Karpas-422 (cell line): ENCODE data around the gene ERBB2. TPM values are rescaled to one million over a fixed set of nuclear protein-coding genes. Genes with fewer than 3 reads are reported as not detected.

Source experiments
- DNase-seq: peaks from one replicate; pipeline ENCODE4 v3.0.0-alpha.2; 2015
- H2AFZ ChIP-seq: fragments of 200-600 bp; sonication (generic); 2 replicates; pipeline ENCODE4 v1.6.1; 2014; ENCODE audit warnings: antibody characterized with exemption, low read length, mixed read lengths
- H3K27ac ChIP-seq: fragments of 200-600 bp; sonication (generic); 2 replicates; pipeline ENCODE4 v1.5.1; 2014; ENCODE audit warnings: mild to moderate bottlenecking, low read length, moderate library complexity
- H3K27me3 ChIP-seq: fragments of 200-600 bp; sonication (generic); 2 replicates; pipeline ENCODE4 v1.6.1; 2014; ENCODE audit warnings: low read length, mixed read lengths
- H3K36me3 ChIP-seq: fragments of 200-600 bp; sonication (generic); 2 replicates; pipeline ENCODE4 v1.6.1; 2014; ENCODE audit warnings: low read length, mixed read lengths; ENCODE audit not compliant: insufficient read depth
- H3K4me1 ChIP-seq: fragments of 200-600 bp; sonication (generic); 2 replicates; pipeline ENCODE4 v1.6.1; 2014; ENCODE audit warnings: mild to moderate bottlenecking, low read length, mixed read lengths
- H3K4me2 ChIP-seq: fragments of 200-600 bp; sonication (generic); 2 replicates; pipeline ENCODE4 v1.6.1; 2014; ENCODE audit warnings: low read length, low read depth, mild to moderate bottlenecking; ENCODE audit not compliant: poor library complexity, severe bottlenecking
- H3K4me3 ChIP-seq: fragments of 200-600 bp; sonication (generic); 2 replicates; pipeline ENCODE4 v1.5.1; 2014; ENCODE audit warnings: mild to moderate bottlenecking, antibody characterized with exemption, low read length, mixed read lengths
- H3K79me2 ChIP-seq: fragments of 200-600 bp; sonication (generic); 2 replicates; pipeline ENCODE4 v1.6.1; 2014; ENCODE audit warnings: mild to moderate bottlenecking, low read length, mixed read lengths
- H3K9ac ChIP-seq: fragments of 200-600 bp; sonication (generic); 2 replicates; pipeline ENCODE4 v1.6.0; 2014; ENCODE audit warnings: low read length
- H3K9me2 ChIP-seq: fragments of 200-600 bp; sonication (generic), shearing (Covaris generic); replicated peaks from 2 replicates; pipeline ENCODE4 v1.6.0; 2014; ENCODE audit warnings: mild to moderate bottlenecking, low read length, moderate library complexity; ENCODE audit not compliant: insufficient read depth
- H3K9me3 ChIP-seq: fragments of 300-700, 200-600 bp; sonication (generic); 2 replicates; pipeline ENCODE4 v1.6.1; 2014; ENCODE audit warnings: low read length, mixed read lengths
- H4K20me1 ChIP-seq: fragments of 200-600 bp; sonication (generic); 2 replicates; pipeline ENCODE4 v1.6.1; 2014; ENCODE audit warnings: mild to moderate bottlenecking, antibody characterized with exemption, low read length, low read depth; ENCODE audit not compliant: insufficient read depth
- total RNA-seq: library from RNA; depleted of rRNA; stranded (reverse); fragments of >200 nt; shearing (Covaris generic); gene quantifications from 2 replicates; pipeline ENCODE4 v1.2.3, GENCODE V29; 2014; ENCODE audit warnings: low replicate concordance

The ERBB2 gene
- total RNA-seq, 1 experiment from 2014 or later, result 7.3 TPM

GRCh38 chr17:39702901-39703893 lies 3.3 kb downstream of the ERBB2 start:
- no peak overlapping the region for H3K9ac ChIP-seq
- no peak overlapping the region for H3K4me3 ChIP-seq
- no peaks in the 10 kb centered on the region for H3K4me1 ChIP-seq
- H3K27me3 ChIP-seq, result no peaks in the 10 kb centered on the region
- no peaks in the 10 kb centered on the region for H4K20me1 ChIP-seq
- H3K4me2 ChIP-seq, result no peak overlapping the region
- no peaks in the 10 kb centered on the region for H3K9me3 ChIP-seq
- DNase-seq, result no peak
- no peak overlapping the region for H3K27ac ChIP-seq
- no peaks in the 10 kb centered on the region for H3K9me2 ChIP-seq
- no peaks in the 10 kb centered on the region for H3K79me2 ChIP-seq
- H3K36me3 ChIP-seq, result no peaks in the 10 kb centered on the region
- H2AFZ ChIP-seq, result no peak overlapping the region

- Histone ChIP-seq H3K9me2 (no peaks in the 10 kb centered on the region), H3K4me2 (no peak overlapping the region), H2AFZ (no peak overlapping the region), H3K4me1 (peaks cover 3% of the 10 kb centered on the region), H3K4me3 (no peak overlapping the region), H3K36me3 (no peaks in the 10 kb centered on the region), H3K79me2 (no peaks in the 10 kb centered on the region), H3K9ac (no peak overlapping the region), H3K9me3 (no peaks in the 10 kb centered on the region), H3K27ac (no peak overlapping the region), H4K20me1 (no peaks in the 10 kb centered on the region), H3K27me3 (no peaks in the 10 kb centered on the region)
- DNase-seq, result no peak
Measured at GRCh38 chr17:39703913-39704312, 4.0 kb downstream of the ERBB2 start.

GRCh38 chr17:39704821-39705551 lies 5.1 kb downstream of the ERBB2 start:
- Histone ChIP-seq H4K20me1 (no peaks in the 10 kb centered on the region), H3K27me3 (no peaks in the 10 kb centered on the region), H3K79me2 (no peaks in the 10 kb centered on the region), H3K4me2 (no peak overlapping the region), H3K36me3 (no peaks in the 10 kb centered on the region), H3K27ac (no peak overlapping the region), H3K4me1 (peaks cover 7% of the 10 kb centered on the region), H3K9me3 (no peaks in the 10 kb centered on the region), H3K4me3 (no peak overlapping the region), H2AFZ (no peak overlapping the region), H3K9ac (no peak overlapping the region), H3K9me2 (no peaks in the 10 kb centered on the region)
- DNase-seq, result no peak

- Histone ChIP-seq H3K9ac (no peak overlapping the region), H3K36me3 (no peaks in the 10 kb centered on the region), H3K9me2 (no peaks in the 10 kb centered on the region), H3K4me1 (peaks cover 7% of the 10 kb centered on the region), H2AFZ (no peak overlapping the region), H3K27ac (no peak overlapping the region), H3K4me2 (no peak overlapping the region), H3K27me3 (no peaks in the 10 kb centered on the region), H3K79me2 (no peaks in the 10 kb centered on the region), H3K4me3 (no peak overlapping the region), H3K9me3 (no peaks in the 10 kb centered on the region), H4K20me1 (no peaks in the 10 kb centered on the region)
- DNase-seq, result no peak
Measured at GRCh38 chr17:39705786-39706348, 6.0 kb downstream of the ERBB2 start.

GRCh38 chr17:39706383-39706782 lies 6.5 kb downstream of the ERBB2 start:
- no peak overlapping the region for H3K4me2 ChIP-seq
- H3K27ac ChIP-seq, result no peak overlapping the region
- no peak for DNase-seq
- H3K36me3 ChIP-seq, result no peaks in the 10 kb centered on the region
- no peak overlapping the region for H3K4me3 ChIP-seq
- no peaks in the 10 kb centered on the region for H4K20me1 ChIP-seq
- no peaks in the 10 kb centered on the region for H3K9me2 ChIP-seq
- H3K9ac ChIP-seq, result no peak overlapping the region
- no peaks in the 10 kb centered on the region for H3K27me3 ChIP-seq
- no peaks in the 10 kb centered on the region for H3K9me3 ChIP-seq
- H3K4me1 ChIP-seq, result peaks cover 7% of the 10 kb centered on the region
- no peak overlapping the region for H2AFZ ChIP-seq
- no peaks in the 10 kb centered on the region for H3K79me2 ChIP-seq

GRCh38 chr17:39706921-39707337 lies 7.1 kb downstream of the ERBB2 start:
- no peak overlapping the region for H3K4me3 ChIP-seq
- H3K9me3 ChIP-seq, result no peaks in the 10 kb centered on the region
- no peak overlapping the region for H2AFZ ChIP-seq
- H3K4me1 ChIP-seq, result peaks cover 7% of the 10 kb centered on the region
- no peaks in the 10 kb centered on the region for H4K20me1 ChIP-seq
- H3K4me2 ChIP-seq, result no peak overlapping the region
- DNase-seq, result no peak
- no peaks in the 10 kb centered on the region for H3K36me3 ChIP-seq
- H3K9me2 ChIP-seq, result no peaks in the 10 kb centered on the region
- no peaks in the 10 kb centered on the region for H3K27me3 ChIP-seq
- H3K79me2 ChIP-seq, result no peaks in the 10 kb centered on the region
- H3K27ac ChIP-seq, result no peak overlapping the region
- H3K9ac ChIP-seq, result no peak overlapping the region

- Histone ChIP-seq H3K4me1 (peaks cover 7% of the 10 kb centered on the region), H3K27me3 (no peaks in the 10 kb centered on the region), H3K79me2 (no peaks in the 10 kb centered on the region), H4K20me1 (no peaks in the 10 kb centered on the region), H3K27ac (no peak overlapping the region), H3K9ac (no peak overlapping the region), H3K36me3 (no peaks in the 10 kb centered on the region), H3K4me2 (no peak overlapping the region), H3K4me3 (no peak overlapping the region), H3K9me3 (no peaks in the 10 kb centered on the region), H3K9me2 (no peaks in the 10 kb centered on the region), H2AFZ (no peak overlapping the region)
- DNase-seq, result no peak
Measured at GRCh38 chr17:39709319-39709997, 9.6 kb downstream of the ERBB2 start.
